Measurements from ENCODE around the gene KLHL25.
A peak's percentile ranks its signal among the peaks of the same experiment; 100 is the strongest.

The KLHL25 gene

GRCh38 chr15:85795337-85796305 lies 896 bp upstream of the KLHL25 start:
- DNase-seq (ENCODE audit: low read depth, low spot score) = no peak
- TF ChIP-seq CTCF (IDR thresholded peaks at IDR 0.05; ENCODE audit: insufficient read depth, low read length, missing control alignments) = no peak
- POLR2A ChIA-PET = no interaction called here
- CTCF ChIA-PET = interaction anchor here (1.2 kb wide), 1 partner anchor 45 kb away, joined by 7 read pairs; no protein-coding TSS in a partner anchor
- peak overlapping the region; percentile 60 for H3K4me3 ChIP-seq (ENCODE audit: low read depth, low read length)

GRCh38 chr15:85793641-85794597 lies 806 bp downstream of the KLHL25 start:
- POLR2A ChIA-PET = interaction anchor here (0.7 to 1.0 kb wide), 2 partner anchors 7 to 59 kb away, joined by 3 read pairs; no protein-coding TSS in a partner anchor
- CTCF ChIA-PET = interaction anchor here (1.0 kb wide), 1 partner anchor 16 kb away, joined by 5 read pairs; no protein-coding TSS in a partner anchor
- H3K4me3 ChIP-seq (ENCODE audit: low read depth, low read length) = peak overlapping the region; percentile 80
- no peak for DNase-seq (ENCODE audit: low read depth, low spot score)
- no peak for TF ChIP-seq CTCF (IDR thresholded peaks at IDR 0.05; ENCODE audit: insufficient read depth, low read length, missing control alignments)

- ChIA-PET POLR2A (no interaction called here), CTCF (interaction anchor here (1.0 kb wide), 1 partner anchor 15 kb away, joined by 5 read pairs; no protein-coding TSS in a partner anchor)
- no peak for DNase-seq (ENCODE audit: low read depth, low spot score)
- no peak for TF ChIP-seq CTCF (IDR thresholded peaks at IDR 0.05; ENCODE audit: insufficient read depth, low read length, missing control alignments)
- peak overlapping the region; percentile 80 for H3K4me3 ChIP-seq (ENCODE audit: low read depth, low read length)
These were observed 1.7 kb downstream of the KLHL25 start for GRCh38 chr15:85792912-85793590.

GRCh38 chr15:85792102-85792731 lies 2.5 kb downstream of the KLHL25 start:
- no peak for DNase-seq (ENCODE audit: low read depth, low spot score)
- POLR2A ChIA-PET = no interaction called here
- CTCF ChIA-PET = no interaction called here
- no peak overlapping the region for H3K4me3 ChIP-seq (ENCODE audit: low read depth, low read length)
- no peak for TF ChIP-seq CTCF (IDR thresholded peaks at IDR 0.05; ENCODE audit: insufficient read depth, low read length, missing control alignments)

GRCh38 chr15:85789496-85789875 lies 5.2 kb downstream of the KLHL25 start:
- POLR2A ChIA-PET = no interaction called here
- DNase-seq (ENCODE audit: low read depth, low spot score) = no peak
- CTCF ChIA-PET = interaction anchor here (1.2 to 1.5 kb wide), 2 partner anchors 11 to 43 kb away, joined by 4 read pairs; no protein-coding TSS in a partner anchor
- no peak overlapping the region for H3K4me3 ChIP-seq (ENCODE audit: low read depth, low read length)
- TF ChIP-seq CTCF (IDR thresholded peaks at IDR 0.05; ENCODE audit: insufficient read depth, low read length, missing control alignments) = no peak

Measured in AG04449 (cell line).